GM12892 (cell line): ENCODE measurements around the gene DISP3.

ENCODE experiments used
- POLR2AphosphoS5 ChIP-seq: IDR thresholded peaks from 2 replicates; pipeline ENCODE4 v1.6.1; 2011; ENCODE audit warnings: low read depth, low read length, control low read depth
- TAF1 ChIP-seq: IDR thresholded peaks from 2 replicates; pipeline ENCODE4 v1.6.1; 2011; ENCODE audit warnings: low read depth, mild to moderate bottlenecking, control low read depth, low read length, borderline replicate concordance

DNA sequence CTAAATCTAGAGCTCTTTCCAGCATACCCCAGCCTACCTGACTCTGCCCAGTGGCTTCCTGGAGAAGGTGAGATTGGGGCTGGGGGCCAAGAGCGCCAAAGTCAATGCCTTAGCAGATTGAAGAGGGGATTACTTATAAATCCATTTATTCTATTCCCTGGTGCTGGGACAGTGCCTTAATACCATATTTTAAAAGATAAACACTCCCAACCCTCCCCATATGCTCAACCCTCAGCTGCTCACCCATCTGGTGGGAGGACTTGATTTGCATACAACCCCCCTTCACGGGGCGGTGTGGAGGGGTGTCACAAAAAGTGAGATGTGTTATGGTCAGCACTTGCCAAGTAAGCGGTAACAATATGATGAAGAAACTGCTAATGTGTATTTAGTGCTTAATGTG is 3.2 kb upstream of the DISP3 start:
- TF ChIP-seq POLR2AphosphoS5 (no peak), TAF1 (no peak)
